SK-N-SH (cell line): ENCODE measurements around the gene MACIR. TPM values are rescaled to one million over a fixed set of nuclear protein-coding genes. Genes with fewer than 3 reads are reported as not detected.

Experiments used
- CTCF ChIA-PET: fragments of 300-600, 350-600 bp; formaldehyde crosslinking; extraction: SDS; loops from one replicate; lab custom pipeline; 2021; lab: Yijun Ruan, JAX
- POLR2A ChIA-PET: fragments of 350-600 bp; sonication (Branson Sonifier 250); formaldehyde crosslinking; extraction: SDS; loops from one replicate; lab custom pipeline; 2020; ENCODE audit warnings: antibody characterized with exemption, inconsistent platforms; lab: Yijun Ruan, JAX
- DNase-seq: peaks from one replicate; pipeline ENCODE4 v3.0.0; 2012
- H2AFZ ChIP-seq: fragments of 200-600 bp; sonication (generic); 2 replicates; pipeline ENCODE4 v1.8.1; 2016; ENCODE audit warnings: antibody characterized with exemption, mild to moderate bottlenecking, low read depth
- H3F3A ChIP-seq: fragments of 200-600 bp; sonication (generic); replicated peaks from 2 replicates; pipeline ENCODE3; 2016; ENCODE audit warnings: antibody characterized with exemption, mild to moderate bottlenecking; ENCODE audit not compliant: insufficient read depth
- H3K27ac ChIP-seq, 2 experiments: fragments of 200-500 bp in 1 of 2; fragments of 200-600 bp in 1 of 2; sonication (Bioruptor generic) in 1 of 2; sonication (generic), shearing (Covaris generic) in 1 of 2; 2 replicates each; pipeline versions ENCODE4 v1.5.1 to v1.6.1; 2014 to 2016; ENCODE audit warnings: low read depth in 2 of 2, inconsistent platforms in 1 of 2, low read length in 1 of 2, mild to moderate bottlenecking in 1 of 2, mixed read lengths in 1 of 2
- H3K27me3 ChIP-seq: fragments of 200-600 bp; sonication (generic), shearing (Covaris generic); 2 replicates; pipeline ENCODE4 v1.6.1; 2016; ENCODE audit warnings: mixed run types; ENCODE audit not compliant: insufficient read depth
- H3K36me3 ChIP-seq, 2 experiments: fragments of 200-500 bp in 1 of 2; fragments of 200-600 bp in 1 of 2; sonication (Bioruptor generic) in 1 of 2; sonication (generic) in 1 of 2; replicated peaks in 1 of 2; 2 replicates each; pipeline versions ENCODE3 to v1.5.1; 2014 to 2016; ENCODE audit warnings: low read length in 1 of 2, mild to moderate bottlenecking in 1 of 2; ENCODE audit not compliant: insufficient read depth in 2 of 2, control insufficient read depth in 1 of 2
- H3K4me1 ChIP-seq, 2 experiments: fragments of 200-500 bp in 1 of 2; fragments of 200-600 bp in 1 of 2; sonication (Bioruptor generic) in 1 of 2; sonication (generic), shearing (Covaris generic) in 1 of 2; 2 replicates each; pipeline versions ENCODE4 v1.5.1 to v1.6.1; 2014 to 2016; ENCODE audit warnings: low read depth in 1 of 2, low read length in 1 of 2, mixed run types in 1 of 2; ENCODE audit not compliant: insufficient read depth in 2 of 2, control insufficient read depth in 1 of 2
- H3K4me2 ChIP-seq: fragments of 200-600 bp; sonication (generic), shearing (Covaris generic); 2 replicates; pipeline ENCODE4 v1.6.1; 2017; ENCODE audit warnings: mixed run types
- H3K4me3 ChIP-seq, 2 experiments: fragments of 200-500 bp in 1 of 2; fragments of 200-600 bp in 1 of 2; sonication (Bioruptor generic) in 1 of 2; sonication (generic), shearing (Covaris generic) in 1 of 2; 2 replicates each; pipeline versions ENCODE4 v1.5.1 to v1.8.1; 2014 to 2016; ENCODE audit warnings: low read depth in 2 of 2, inconsistent platforms in 1 of 2, low read length in 1 of 2, mild to moderate bottlenecking in 1 of 2, mixed read lengths in 1 of 2, moderate library complexity in 1 of 2
- H3K79me2 ChIP-seq: fragments of 200-600 bp; sonication (generic); 2 replicates; pipeline ENCODE4 v1.8.1; 2017; ENCODE audit warnings: mild to moderate bottlenecking; ENCODE audit not compliant: insufficient read depth
- H3K9ac ChIP-seq: fragments of 200-600 bp; sonication (generic); 2 replicates; pipeline ENCODE4 v1.6.1; 2017; ENCODE audit warnings: mixed run types
- H3K9me2 ChIP-seq: fragments of 200-600 bp; sonication (generic); 2 replicates; pipeline ENCODE4 v1.6.1; 2017; ENCODE audit warnings: mixed run types
- H3K9me3 ChIP-seq: fragments of 200-600 bp; sonication (generic); 2 replicates; pipeline ENCODE4 v1.6.1; 2017; ENCODE audit warnings: mixed run types, mild to moderate bottlenecking, moderate library complexity
- H4K20me1 ChIP-seq: fragments of 200-600 bp; sonication (generic); 2 replicates; pipeline ENCODE4 v1.6.1; 2017; ENCODE audit warnings: mild to moderate bottlenecking, mixed run types; ENCODE audit not compliant: insufficient read depth
- ELF1 ChIP-seq: IDR thresholded peaks from 2 replicates; pipeline ENCODE4 v1.4.0; 2012
- EP300 ChIP-seq, 2 experiments: IDR thresholded peaks; 2 replicates each; pipeline versions ENCODE4 v1.4.0 to v1.6.1; 2012; ENCODE audit warnings: borderline replicate concordance in 1 of 2, low read depth in 1 of 2, low read length in 1 of 2
- FOSL2 ChIP-seq: IDR thresholded peaks from 2 replicates; pipeline ENCODE4 v1.4.0; 2012; ENCODE audit warnings: low read depth, mild to moderate bottlenecking, moderate library complexity, borderline replicate concordance
- FOXJ3 ChIP-seq: sonication (generic); formaldehyde crosslinking; IDR thresholded peaks from 2 replicates; pipeline ENCODE4 v1.5.1; 2020; ENCODE audit warnings: mild to moderate bottlenecking, missing genetic modification reagents
- FOXM1 ChIP-seq: IDR thresholded peaks from 2 replicates; pipeline ENCODE4 v1.4.0; 2012; ENCODE audit warnings: low read depth, mild to moderate bottlenecking
- GATA2 ChIP-seq: sonication (generic); formaldehyde crosslinking; IDR thresholded peaks from 2 replicates; pipeline ENCODE4 v1.5.0; 2020; ENCODE audit warnings: mild to moderate bottlenecking, missing genetic modification reagents
- MXI1 ChIP-seq: IDR thresholded peaks from 2 replicates; pipeline ENCODE4 v1.6.1; 2012; ENCODE audit warnings: mild to moderate bottlenecking, low read depth, low read length, improper control_type of control experiment
- NFIC ChIP-seq: IDR thresholded peaks from 2 replicates; pipeline ENCODE4 v1.4.0; 2012; ENCODE audit warnings: borderline replicate concordance
- NRF1 ChIP-seq: IDR thresholded peaks from 2 replicates; pipeline ENCODE4 v1.6.1; 2012; ENCODE audit warnings: low read depth, mild to moderate bottlenecking, low read length
- RAD21 ChIP-seq: IDR thresholded peaks from 2 replicates; pipeline ENCODE4 v1.6.1; 2012; ENCODE audit warnings: mild to moderate bottlenecking, low read length
- RFX5 ChIP-seq: IDR thresholded peaks from 2 replicates; pipeline ENCODE4 v1.6.1; 2012; ENCODE audit warnings: mild to moderate bottlenecking, improper control_type of control experiment, low read length
- RXRA ChIP-seq: IDR thresholded peaks from 2 replicates; pipeline ENCODE4 v1.4.0; 2012; ENCODE audit warnings: low read depth, mild to moderate bottlenecking, borderline replicate concordance
- TAF1 ChIP-seq: IDR thresholded peaks from 2 replicates; pipeline ENCODE4 v1.6.1; 2012; ENCODE audit warnings: low read depth, mild to moderate bottlenecking, low read length, moderate library complexity, borderline replicate concordance
- TCF12 ChIP-seq: IDR thresholded peaks from 2 replicates; pipeline ENCODE4 v1.4.0; 2012
- TEAD4 ChIP-seq: IDR thresholded peaks from 2 replicates; pipeline ENCODE4 v1.4.0; 2012; ENCODE audit warnings: mild to moderate bottlenecking, borderline replicate concordance; ENCODE audit not compliant: insufficient read depth
- USF1 ChIP-seq: IDR thresholded peaks from 2 replicates; pipeline ENCODE4 v1.4.0; 2012; ENCODE audit warnings: low read depth, borderline replicate concordance
- WGBS: methylation state at CpG from one replicate; pipeline ENCODE4 v1.1.6; 2017; ENCODE audit warnings: low lambda C conversion rate; 5-methylcytosine and 5-hydroxymethylcytosine counted together
- polyA plus RNA-seq, 3 experiments: library from polyadenylated mRNA; depleted of rRNA; stranded (reverse); fragments of >200 nt; gene quantifications; 2 replicates each; pipeline ENCODE4 v1.2.3, GENCODE V29; 2012
- TF ChIP-seq, protein P1 (sequence below): IDR thresholded peaks from 2 replicates; pipeline ENCODE4; 2012
- TF ChIP-seq, protein P2 (sequence below): fragments of 200-600 bp; sonication (generic); IDR thresholded peaks from 2 replicates; pipeline ENCODE4 v1.6.1; 2017; ENCODE audit warnings: antibody characterized with exemption, mild to moderate bottlenecking, moderate library complexity

Gene MACIR
- polyA plus RNA-seq, 1 of the 3 experiments (the other 2 are of a cell fraction), result 24.7 TPM

GRCh38 chr5:103243665-103244064, 14.9 kb upstream of the MACIR start:
- TF ChIP-seq RAD21, result no peak
- no peak for TF ChIP-seq TAF1
- TF ChIP-seq EP300 (IDR thresholded peaks at IDR 0.05; ENCODE audit: borderline replicate concordance in 1 of 2, low read depth in 1 of 2, low read length in 1 of 2), result no peak
- TF ChIP-seq GATA2 (CRISPR knock-in tag), result no peak
- no peaks in the 10 kb centered on the region for H4K20me1 ChIP-seq
- H3K79me2 ChIP-seq, result no peaks in the 10 kb centered on the region
- no peaks in the 10 kb centered on the region for H3F3A ChIP-seq
- 0 out of 2 replicates have a peak, but pooled peaks cover 3% of the 10 kb centered on the region for H3K9me3 ChIP-seq
- no peak overlapping the region for H3K9ac ChIP-seq
- 80% methylated on average over 2 of the region's 2 CpGs for WGBS
- H3K4me2 ChIP-seq, result no peak overlapping the region
- CTCF ChIA-PET, result interaction anchor here (2.6 kb wide), 1 partner anchor 11 kb away, joined by 13 read pairs; no protein-coding TSS in a partner anchor
- H3K4me3 ChIP-seq, result no peak overlapping the region
- DNase-seq, result no peak
- no peaks in the 10 kb centered on the region for H3K36me3 ChIP-seq
- no peak overlapping the region for H3K27ac ChIP-seq
- POLR2A ChIA-PET, result no interaction called here
- H3K27me3 ChIP-seq, result no peaks in the 10 kb centered on the region
- no peaks in the 10 kb centered on the region for H3K9me2 ChIP-seq
- no peaks in the 10 kb centered on the region for H3K4me1 ChIP-seq
- H2AFZ ChIP-seq, result no peak overlapping the region

DNA sequence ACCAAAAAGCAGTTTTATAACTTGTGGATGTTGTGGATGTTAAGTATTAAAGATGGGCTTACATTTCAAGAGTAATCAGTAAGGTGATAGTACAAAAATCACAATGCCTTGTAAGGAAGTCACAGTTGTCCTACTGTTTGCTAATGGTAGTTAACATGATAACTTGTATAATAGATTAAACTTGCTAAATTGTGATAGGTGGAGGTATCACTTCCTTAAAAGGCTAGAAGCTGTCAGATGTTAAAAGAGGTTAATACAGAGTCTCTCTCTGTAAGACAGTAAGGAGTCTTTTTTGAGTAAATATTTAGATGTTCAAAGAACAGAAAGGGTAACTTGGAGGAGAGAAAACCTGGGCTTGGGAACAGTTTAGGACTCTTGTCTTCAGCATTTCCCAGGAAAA, 14.2 kb upstream of the MACIR start:
- no peak overlapping the region for H3K27ac ChIP-seq
- H3K9ac ChIP-seq, result no peak overlapping the region
- POLR2A ChIA-PET, result no interaction called here
- 0 out of 2 replicates have a peak, but pooled peaks cover 3% of the 10 kb centered on the region for H3K9me3 ChIP-seq
- H2AFZ ChIP-seq, result no peak overlapping the region
- H3K79me2 ChIP-seq, result no peaks in the 10 kb centered on the region
- H3K36me3 ChIP-seq, result no peaks in the 10 kb centered on the region
- DNase-seq, result no peak
- no peak overlapping the region for H3K4me2 ChIP-seq
- H3K4me1 ChIP-seq, result no peaks in the 10 kb centered on the region
- no peaks in the 10 kb centered on the region for H3F3A ChIP-seq
- H4K20me1 ChIP-seq, result no peaks in the 10 kb centered on the region
- TF ChIP-seq USF1 (no peak), ELF1 (no peak), FOSL2 (no peak), RXRA (no peak), NRF1 (no peak), TAF1 (no peak), FOXM1 (no peak), TCF12 (no peak), RFX5 (no peak), TEAD4 (no peak), FOXJ3 (no peak), EP300 (IDR thresholded peaks at IDR 0.05; ENCODE audit: borderline replicate concordance in 1 of 2, low read depth in 1 of 2, low read length in 1 of 2) (no peak)
- TF ChIP-seq, all 33 proteins: peak for 0
- CTCF ChIA-PET, result interaction anchor here (2.6 kb wide), 1 partner anchor 12 kb away, joined by 13 read pairs; no protein-coding TSS in a partner anchor
- Histone ChIP-seq H3K4me3 (no peak overlapping the region), H3K9me2 (no peaks in the 10 kb centered on the region), H3K27me3 (no peaks in the 10 kb centered on the region)

DNA sequence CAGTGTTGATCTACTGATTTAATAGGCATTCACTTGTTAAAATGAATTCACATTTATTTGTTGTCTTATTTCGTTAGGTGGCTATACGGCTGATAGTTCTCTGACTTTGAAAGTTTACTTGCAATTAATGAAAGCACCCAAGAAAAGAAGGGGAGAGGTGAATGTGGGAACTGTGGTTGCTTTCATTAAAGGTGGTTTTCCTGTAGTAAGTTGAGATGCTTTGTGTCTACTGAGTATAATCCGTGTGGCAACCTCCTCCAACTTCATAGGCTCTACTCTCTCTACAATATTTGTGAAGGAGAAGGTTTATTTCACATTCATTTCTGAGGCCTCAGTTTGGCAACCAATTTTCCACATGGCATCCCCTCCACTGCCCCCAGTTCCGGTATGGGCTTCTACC, 12.8 kb upstream of the MACIR start:
- Histone ChIP-seq H3K36me3 (no peaks in the 10 kb centered on the region), H3K4me1 (no peaks in the 10 kb centered on the region), H3K9me2 (no peaks in the 10 kb centered on the region), H3F3A (no peaks in the 10 kb centered on the region), H3K4me2 (no peak overlapping the region), H3K27ac (no peak overlapping the region), H3K4me3 (no peak overlapping the region), H3K9me3 (no peaks in the 10 kb centered on the region), H3K9ac (no peak overlapping the region), H3K27me3 (no peaks in the 10 kb centered on the region), H4K20me1 (no peaks in the 10 kb centered on the region), H3K79me2 (no peaks in the 10 kb centered on the region), H2AFZ (no peak overlapping the region)
- POLR2A ChIA-PET, result no interaction called here
- CTCF ChIA-PET, result no interaction called here
- DNase-seq, result no peak
- 79% methylated on average over 4 of the region's 4 CpGs for WGBS
- TF ChIP-seq TCF12, result no peak
- TF ChIP-seq, protein P1, sequence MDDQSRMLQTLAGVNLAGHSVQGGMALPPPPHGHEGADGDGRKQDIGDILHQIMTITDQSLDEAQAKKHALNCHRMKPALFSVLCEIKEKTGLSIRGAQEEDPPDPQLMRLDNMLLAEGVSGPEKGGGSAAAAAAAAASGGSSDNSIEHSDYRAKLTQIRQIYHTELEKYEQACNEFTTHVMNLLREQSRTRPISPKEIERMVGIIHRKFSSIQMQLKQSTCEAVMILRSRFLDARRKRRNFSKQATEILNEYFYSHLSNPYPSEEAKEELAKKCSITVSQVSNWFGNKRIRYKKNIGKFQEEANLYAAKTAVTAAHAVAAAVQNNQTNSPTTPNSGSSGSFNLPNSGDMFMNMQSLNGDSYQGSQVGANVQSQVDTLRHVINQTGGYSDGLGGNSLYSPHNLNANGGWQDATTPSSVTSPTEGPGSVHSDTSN, result no peak
- no peak for TF ChIP-seq USF1
- no peak for TF ChIP-seq ELF1
- TF ChIP-seq NFIC, result no peak
- TF ChIP-seq, protein P2, sequence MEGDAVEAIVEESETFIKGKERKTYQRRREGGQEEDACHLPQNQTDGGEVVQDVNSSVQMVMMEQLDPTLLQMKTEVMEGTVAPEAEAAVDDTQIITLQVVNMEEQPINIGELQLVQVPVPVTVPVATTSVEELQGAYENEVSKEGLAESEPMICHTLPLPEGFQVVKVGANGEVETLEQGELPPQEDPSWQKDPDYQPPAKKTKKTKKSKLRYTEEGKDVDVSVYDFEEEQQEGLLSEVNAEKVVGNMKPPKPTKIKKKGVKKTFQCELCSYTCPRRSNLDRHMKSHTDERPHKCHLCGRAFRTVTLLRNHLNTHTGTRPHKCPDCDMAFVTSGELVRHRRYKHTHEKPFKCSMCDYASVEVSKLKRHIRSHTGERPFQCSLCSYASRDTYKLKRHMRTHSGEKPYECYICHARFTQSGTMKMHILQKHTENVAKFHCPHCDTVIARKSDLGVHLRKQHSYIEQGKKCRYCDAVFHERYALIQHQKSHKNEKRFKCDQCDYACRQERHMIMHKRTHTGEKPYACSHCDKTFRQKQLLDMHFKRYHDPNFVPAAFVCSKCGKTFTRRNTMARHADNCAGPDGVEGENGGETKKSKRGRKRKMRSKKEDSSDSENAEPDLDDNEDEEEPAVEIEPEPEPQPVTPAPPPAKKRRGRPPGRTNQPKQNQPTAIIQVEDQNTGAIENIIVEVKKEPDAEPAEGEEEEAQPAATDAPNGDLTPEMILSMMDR, result no peak
- no peak for TF ChIP-seq MXI1
- TF ChIP-seq FOXM1, result no peak
- TF ChIP-seq GATA2 (CRISPR knock-in tag), result no peak
